ENCODE measurements around the gene SPEN.

SPEN gene

DNA sequence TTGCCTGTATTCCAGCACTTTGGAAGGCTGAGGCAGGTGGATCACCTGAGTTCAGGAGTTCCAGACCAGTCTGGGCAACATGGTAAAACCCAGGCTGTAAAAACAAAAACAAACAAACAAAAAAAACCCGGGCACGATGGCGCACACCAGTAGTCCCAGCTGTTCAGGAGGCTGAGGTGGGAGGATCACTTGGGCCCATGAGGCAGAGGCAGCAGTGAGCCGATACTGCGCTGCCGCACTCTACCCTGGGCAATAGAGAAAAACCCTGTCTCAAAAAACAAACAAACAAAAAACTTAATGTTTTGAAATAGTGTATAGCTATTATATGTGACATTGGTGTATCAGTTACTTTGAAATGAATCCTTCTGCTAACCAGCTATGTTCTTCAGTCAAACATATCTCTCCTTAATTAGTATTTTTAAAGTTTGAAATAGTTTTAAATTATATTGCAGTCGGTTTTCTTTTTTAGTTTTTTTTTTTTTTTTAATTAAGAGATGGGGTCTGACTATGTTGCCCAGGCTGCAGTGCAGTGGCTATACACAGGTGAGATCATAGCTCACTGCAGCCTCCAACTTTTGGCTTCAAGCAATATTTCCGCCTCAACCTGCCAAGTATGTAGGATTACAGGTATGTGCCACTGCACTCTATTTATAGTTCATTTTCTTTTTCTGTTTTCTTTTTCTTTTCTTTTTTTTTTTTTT is 11.3 kb downstream of the SPEN start:
- H3K4me3 ChIP-seq (ENCODE audit: low read depth, low read length): no peak overlapping the region
- no peak overlapping the region for H3K27ac ChIP-seq (ENCODE audit: extremely low read depth, low read depth, low read length)
- peaks cover 0 to 15% of the 10 kb centered on the region in 2 experiments; a peak in 2 of 3 replicates for H3K36me3 ChIP-seq (ENCODE audit: control insufficient read depth in 2 of 2, insufficient read depth in 1 of 2, low read length in 2 of 2)
- CTCF ChIA-PET: interaction anchor here (1.6 kb wide), 1 partner anchor 67 kb away, joined by 6 read pairs; no protein-coding TSS in a partner anchor
- POLR2A ChIA-PET: interaction anchor here (0.6 to 2.1 kb wide), 4 partner anchors 9 to 100 kb away, joined by 3 to 9 read pairs (median 4); partner anchors contain the start of gene SPEN
- H3K9me3 ChIP-seq (ENCODE audit: control insufficient read depth, insufficient read depth, low read depth, low read length): no peaks in the 10 kb centered on the region
- TF ChIP-seq ZNF350 (tag by site-specific recombination; IDR thresholded peaks at IDR 0.05): no peak
- TF ChIP-seq, protein P1, sequence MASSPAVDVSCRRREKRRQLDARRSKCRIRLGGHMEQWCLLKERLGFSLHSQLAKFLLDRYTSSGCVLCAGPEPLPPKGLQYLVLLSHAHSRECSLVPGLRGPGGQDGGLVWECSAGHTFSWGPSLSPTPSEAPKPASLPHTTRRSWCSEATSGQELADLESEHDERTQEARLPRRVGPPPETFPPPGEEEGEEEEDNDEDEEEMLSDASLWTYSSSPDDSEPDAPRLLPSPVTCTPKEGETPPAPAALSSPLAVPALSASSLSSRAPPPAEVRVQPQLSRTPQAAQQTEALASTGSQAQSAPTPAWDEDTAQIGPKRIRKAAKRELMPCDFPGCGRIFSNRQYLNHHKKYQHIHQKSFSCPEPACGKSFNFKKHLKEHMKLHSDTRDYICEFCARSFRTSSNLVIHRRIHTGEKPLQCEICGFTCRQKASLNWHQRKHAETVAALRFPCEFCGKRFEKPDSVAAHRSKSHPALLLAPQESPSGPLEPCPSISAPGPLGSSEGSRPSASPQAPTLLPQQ (tag by site-specific recombination; IDR thresholded peaks at IDR 0.05): no peak
- TF ChIP-seq, protein P2, sequence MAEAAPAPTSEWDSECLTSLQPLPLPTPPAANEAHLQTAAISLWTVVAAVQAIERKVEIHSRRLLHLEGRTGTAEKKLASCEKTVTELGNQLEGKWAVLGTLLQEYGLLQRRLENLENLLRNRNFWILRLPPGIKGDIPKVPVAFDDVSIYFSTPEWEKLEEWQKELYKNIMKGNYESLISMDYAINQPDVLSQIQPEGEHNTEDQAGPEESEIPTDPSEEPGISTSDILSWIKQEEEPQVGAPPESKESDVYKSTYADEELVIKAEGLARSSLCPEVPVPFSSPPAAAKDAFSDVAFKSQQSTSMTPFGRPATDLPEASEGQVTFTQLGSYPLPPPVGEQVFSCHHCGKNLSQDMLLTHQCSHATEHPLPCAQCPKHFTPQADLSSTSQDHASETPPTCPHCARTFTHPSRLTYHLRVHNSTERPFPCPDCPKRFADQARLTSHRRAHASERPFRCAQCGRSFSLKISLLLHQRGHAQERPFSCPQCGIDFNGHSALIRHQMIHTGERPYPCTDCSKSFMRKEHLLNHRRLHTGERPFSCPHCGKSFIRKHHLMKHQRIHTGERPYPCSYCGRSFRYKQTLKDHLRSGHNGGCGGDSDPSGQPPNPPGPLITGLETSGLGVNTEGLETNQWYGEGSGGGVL (tag by site-specific recombination; IDR thresholded peaks at IDR 0.05): no peak
- peak; percentile 92 for TF ChIP-seq ZNF121 (tag by site-specific recombination; IDR thresholded peaks at IDR 0.05)
- no peak for TF ChIP-seq SETDB1 (IDR thresholded peaks at IDR 0.05; ENCODE audit: insufficient read length, low read length)
- no peaks in the 10 kb centered on the region for H3K4me1 ChIP-seq (ENCODE audit: control insufficient read depth, insufficient read depth, low read length)

GRCh38 chr1:15863156-15863901 is 15.8 kb downstream of the SPEN start:
- CTCF ChIA-PET: interaction anchor here (0.6 to 1.5 kb wide), 2 partner anchors 10 to 14 kb away, joined by 3 to 4 read pairs; no protein-coding TSS in a partner anchor

DNA sequence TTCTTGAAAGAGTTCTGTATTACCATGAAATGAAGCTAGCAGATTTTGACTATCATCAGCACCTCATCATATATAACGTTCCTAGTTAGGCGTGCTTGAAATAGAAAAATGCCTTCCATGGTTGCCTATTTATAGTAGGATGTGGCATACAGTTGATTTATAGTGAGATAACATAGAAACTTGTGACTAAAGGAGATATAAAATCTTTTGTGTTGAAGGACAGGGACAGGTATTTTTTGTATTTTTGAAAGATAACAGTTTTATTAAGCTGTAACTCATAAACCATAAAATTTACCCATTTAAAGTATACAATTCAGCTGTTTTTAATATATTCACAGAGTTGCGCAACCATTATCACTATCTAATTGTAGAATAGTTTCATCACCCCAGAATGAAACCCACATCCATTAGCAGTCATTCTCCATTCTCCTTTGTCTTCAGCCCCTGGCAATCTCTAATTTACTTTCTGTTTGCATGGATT is 19.3 kb downstream of the SPEN start:
- no peak overlapping the region for H3K27ac ChIP-seq (ENCODE audit: extremely low read depth, low read depth, low read length)
- ChIA-PET CTCF (no interaction called here), POLR2A (interaction anchor here (1.4 kb wide), 1 partner anchor 19 kb away, joined by 3 read pairs; the partner anchor contains the start of gene SPEN)
- TF ChIP-seq, protein P3, sequence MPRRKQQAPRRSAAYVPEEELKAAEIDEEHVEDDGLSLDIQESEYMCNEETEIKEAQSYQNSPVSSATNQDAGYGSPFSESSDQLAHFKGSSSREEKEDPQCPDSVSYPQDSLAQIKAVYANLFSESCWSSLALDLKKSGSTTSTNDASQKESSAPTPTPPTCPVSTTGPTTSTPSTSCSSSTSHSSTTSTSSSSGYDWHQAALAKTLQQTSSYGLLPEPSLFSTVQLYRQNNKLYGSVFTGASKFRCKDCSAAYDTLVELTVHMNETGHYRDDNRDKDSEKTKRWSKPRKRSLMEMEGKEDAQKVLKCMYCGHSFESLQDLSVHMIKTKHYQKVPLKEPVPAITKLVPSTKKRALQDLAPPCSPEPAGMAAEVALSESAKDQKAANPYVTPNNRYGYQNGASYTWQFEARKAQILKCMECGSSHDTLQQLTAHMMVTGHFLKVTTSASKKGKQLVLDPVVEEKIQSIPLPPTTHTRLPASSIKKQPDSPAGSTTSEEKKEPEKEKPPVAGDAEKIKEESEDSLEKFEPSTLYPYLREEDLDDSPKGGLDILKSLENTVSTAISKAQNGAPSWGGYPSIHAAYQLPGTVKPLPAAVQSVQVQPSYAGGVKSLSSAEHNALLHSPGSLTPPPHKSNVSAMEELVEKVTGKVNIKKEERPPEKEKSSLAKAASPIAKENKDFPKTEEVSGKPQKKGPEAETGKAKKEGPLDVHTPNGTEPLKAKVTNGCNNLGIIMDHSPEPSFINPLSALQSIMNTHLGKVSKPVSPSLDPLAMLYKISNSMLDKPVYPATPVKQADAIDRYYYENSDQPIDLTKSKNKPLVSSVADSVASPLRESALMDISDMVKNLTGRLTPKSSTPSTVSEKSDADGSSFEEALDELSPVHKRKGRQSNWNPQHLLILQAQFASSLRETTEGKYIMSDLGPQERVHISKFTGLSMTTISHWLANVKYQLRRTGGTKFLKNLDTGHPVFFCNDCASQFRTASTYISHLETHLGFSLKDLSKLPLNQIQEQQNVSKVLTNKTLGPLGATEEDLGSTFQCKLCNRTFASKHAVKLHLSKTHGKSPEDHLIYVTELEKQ (tag by site-specific recombination; IDR thresholded peaks at IDR 0.05; ENCODE audit: borderline replicate concordance): no peak
- no peak for TF ChIP-seq ZFP41 (tag by site-specific recombination; IDR thresholded peaks at IDR 0.05; ENCODE audit: borderline replicate concordance)
- no peak for TF ChIP-seq ZNF514 (tag by site-specific recombination; IDR thresholded peaks at IDR 0.05)
- TF ChIP-seq ZNF23 (tag by site-specific recombination; IDR thresholded peaks at IDR 0.05; ENCODE audit: borderline replicate concordance): no peak
- no peak for TF ChIP-seq ZNF433 (tag by site-specific recombination; IDR thresholded peaks at IDR 0.05; ENCODE audit: low read depth)
- TF ChIP-seq PRDM4 (tag by site-specific recombination; IDR thresholded peaks at IDR 0.05): peak; percentile 63; the same call in 1 of the 2 replicates
- TF ChIP-seq ZNF157 (tag by site-specific recombination; IDR thresholded peaks at IDR 0.05): no peak
- TF ChIP-seq ZNF843 (tag by site-specific recombination; IDR thresholded peaks at IDR 0.05): no peak
- no peak for TF ChIP-seq BCL11B (tag by site-specific recombination; IDR thresholded peaks at IDR 0.05; ENCODE audit: low read depth)
- TF ChIP-seq, protein P4, sequence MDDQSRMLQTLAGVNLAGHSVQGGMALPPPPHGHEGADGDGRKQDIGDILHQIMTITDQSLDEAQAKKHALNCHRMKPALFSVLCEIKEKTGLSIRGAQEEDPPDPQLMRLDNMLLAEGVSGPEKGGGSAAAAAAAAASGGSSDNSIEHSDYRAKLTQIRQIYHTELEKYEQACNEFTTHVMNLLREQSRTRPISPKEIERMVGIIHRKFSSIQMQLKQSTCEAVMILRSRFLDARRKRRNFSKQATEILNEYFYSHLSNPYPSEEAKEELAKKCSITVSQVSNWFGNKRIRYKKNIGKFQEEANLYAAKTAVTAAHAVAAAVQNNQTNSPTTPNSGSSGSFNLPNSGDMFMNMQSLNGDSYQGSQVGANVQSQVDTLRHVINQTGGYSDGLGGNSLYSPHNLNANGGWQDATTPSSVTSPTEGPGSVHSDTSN (CRISPR knock-in tag; IDR thresholded peaks at IDR 0.05): no peak
- TF ChIP-seq ZNF654 (tag by site-specific recombination; IDR thresholded peaks at IDR 0.05; ENCODE audit: low read depth): no peak

More at GRCh38 chr1:15863156-15863901, 15.8 kb downstream of the SPEN start:
- Histone ChIP-seq H3K36me3 (ENCODE audit: control insufficient read depth in 2 of 2, insufficient read depth in 1 of 2, low read length in 2 of 2) (peaks cover 0 to 23% of the 10 kb centered on the region in 2 experiments; a peak in 2 of 3 replicates), H3K4me3 (ENCODE audit: low read depth, low read length) (no peak overlapping the region), H3K27ac (ENCODE audit: extremely low read depth, low read depth, low read length) (no peak overlapping the region), H3K9me3 (ENCODE audit: control insufficient read depth, insufficient read depth, low read depth, low read length) (no peaks in the 10 kb centered on the region), H3K4me1 (ENCODE audit: control insufficient read depth, insufficient read depth, low read length) (no peaks in the 10 kb centered on the region)
- TF ChIP-seq ZNF169 (tag by site-specific recombination; IDR thresholded peaks at IDR 0.05) (no peak), ZNF239 (tag by site-specific recombination; IDR thresholded peaks at IDR 0.05) (0 out of 2 replicates have a peak, but pooled peaks have one; percentile 25)
- POLR2A ChIA-PET: no interaction called here

More for the DNA sequence above, 19.3 kb downstream of the SPEN start:
- H3K4me1 ChIP-seq (ENCODE audit: control insufficient read depth, insufficient read depth, low read length): no peaks in the 10 kb centered on the region
- H3K9me3 ChIP-seq (ENCODE audit: control insufficient read depth, insufficient read depth, low read depth, low read length): no peaks in the 10 kb centered on the region
- H3K36me3 ChIP-seq (ENCODE audit: control insufficient read depth in 2 of 2, insufficient read depth in 1 of 2, low read length in 2 of 2): peaks cover 0 to 18% of the 10 kb centered on the region in 2 experiments; a peak in 2 of 3 replicates
- H3K4me3 ChIP-seq (ENCODE audit: low read depth, low read length): no peak overlapping the region
